Coronary artery (tissue), 2 donors: ENCODE results near the gene OR6M1.

Experiments
- DNase-seq: peaks from one replicate; pipeline ENCODE4 v3.0.0-alpha.2; 2017; ENCODE audit warnings: low spot score
- H3K27ac ChIP-seq, 2 donors: fragments of 200-600 bp; sonication (generic); one replicate each; pipeline ENCODE4 v1.5.1; 2016 to 2019
- H3K4me3 ChIP-seq: fragments of 200-600 bp; sonication (generic); 2 replicates; pipeline ENCODE4 v1.5.1; 2016; ENCODE audit warnings: mild to moderate bottlenecking, moderate library complexity
- CTCF ChIP-seq: fragments of 200-600 bp; sonication (generic); IDR thresholded peaks from one replicate; pipeline ENCODE4 v1.5.1; 2019; ENCODE audit warnings: antibody characterized with exemption

Gene OR6M1

GRCh38 chr11:123806249-123806648 is at the start of gene OR6M1:
OR6M1 (minus strand) TSS chr11:123806349; CDS start chr11:123806349, 0 bp downstream.
- H3K4me3 ChIP-seq, result no peak within 1 kb of the TSS
- no peak for TF ChIP-seq CTCF
- no peak within 1 kb of the TSS for H3K27ac ChIP-seq
- no peak for DNase-seq

- no peak for TF ChIP-seq CTCF
Measured at GRCh38 chr11:123853038-123853437, 46.9 kb upstream of the OR6M1 start.

GRCh38 chr11:123852321-123852720 is 46.2 kb upstream of the OR6M1 start:
- no peak overlapping the region for H3K27ac ChIP-seq
- TF ChIP-seq CTCF, result no peak
- no peak for DNase-seq
- H3K4me3 ChIP-seq, result no peak overlapping the region

More at GRCh38 chr11:123853038-123853437, 46.9 kb upstream of the OR6M1 start:
- DNase-seq, result no peak
- no peak overlapping the region for H3K27ac ChIP-seq
- H3K4me3 ChIP-seq, result no peak overlapping the region

GRCh38 chr11:123851110-123851509 is 45.0 kb upstream of the OR6M1 start:
- no peak for DNase-seq
- H3K27ac ChIP-seq, result no peak overlapping the region
- no peak overlapping the region for H3K4me3 ChIP-seq
- TF ChIP-seq CTCF, result no peak

- H3K4me3 ChIP-seq, result no peak overlapping the region
- DNase-seq, result no peak
- TF ChIP-seq CTCF, result no peak
- H3K27ac ChIP-seq, result no peak overlapping the region
Measured at GRCh38 chr11:123841174-123841573, 35.0 kb upstream of the OR6M1 start.

- Histone ChIP-seq H3K27ac (no peak overlapping the region), H3K4me3 (no peak overlapping the region)
- no peak for DNase-seq
- TF ChIP-seq CTCF, result no peak
Measured at GRCh38 chr11:123839131-123839530, 33.0 kb upstream of the OR6M1 start.

- DNase-seq, result no peak
- TF ChIP-seq CTCF, result no peak
- Histone ChIP-seq H3K4me3 (no peak overlapping the region), H3K27ac (no peak overlapping the region)
Measured at GRCh38 chr11:123838659-123839058, 32.5 kb upstream of the OR6M1 start.
